Left renal cortex interstitium (tissue), 4 donors: ENCODE measurements around the gene PAPSS1. TPM values are rescaled to one million over a fixed set of nuclear protein-coding genes. Genes with fewer than 3 reads are reported as not detected.
"Not testable (repeated sequence)": the region's sequence is repeated elsewhere in the genome, so short reads cannot be mapped to it uniquely, and the experiment has no call there.

Source experiments
- DNase-seq, 4 donors: peaks; one replicate each; pipeline ENCODE4 v3.0.0-alpha.2; 2013; ENCODE audit warnings: low read depth in 4 of 4, low spot score in 2 of 4, missing footprints in 1 of 4
- polyA plus RNA-seq, 4 donors: library from polyadenylated mRNA; unstranded; fragments of 120-200 nt; gene quantifications; one replicate each; pipeline ENCODE4 v1.2.1, GENCODE V29; 2013; ENCODE audit not compliant: insufficient read length in 4 of 4

Gene PAPSS1
- polyA plus RNA-seq, 4 donors: 69.7 to 95.3 (median 84.5) TPM

DNA sequence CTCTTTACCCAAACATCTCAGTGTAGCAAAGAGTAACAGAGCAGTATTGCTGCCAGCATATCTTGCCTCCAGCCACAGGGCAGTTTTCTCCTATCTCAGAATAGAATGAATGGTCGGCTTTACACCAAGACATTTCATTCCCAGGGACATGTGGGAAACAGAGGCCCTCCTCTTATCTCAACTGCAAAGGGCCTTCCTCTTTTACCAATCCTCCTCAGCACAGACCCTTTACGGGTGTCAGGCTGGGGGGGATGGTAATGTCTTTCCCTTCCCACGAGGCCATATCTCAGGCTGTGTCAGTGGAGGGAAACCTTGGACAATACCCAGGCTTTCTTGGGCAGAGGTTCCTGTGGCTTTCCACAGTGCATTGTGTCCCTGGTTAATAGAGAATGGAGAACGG is 9.0 kb upstream of the PAPSS1 start:
- DNase-seq: not testable (repeated sequence)

DNA sequence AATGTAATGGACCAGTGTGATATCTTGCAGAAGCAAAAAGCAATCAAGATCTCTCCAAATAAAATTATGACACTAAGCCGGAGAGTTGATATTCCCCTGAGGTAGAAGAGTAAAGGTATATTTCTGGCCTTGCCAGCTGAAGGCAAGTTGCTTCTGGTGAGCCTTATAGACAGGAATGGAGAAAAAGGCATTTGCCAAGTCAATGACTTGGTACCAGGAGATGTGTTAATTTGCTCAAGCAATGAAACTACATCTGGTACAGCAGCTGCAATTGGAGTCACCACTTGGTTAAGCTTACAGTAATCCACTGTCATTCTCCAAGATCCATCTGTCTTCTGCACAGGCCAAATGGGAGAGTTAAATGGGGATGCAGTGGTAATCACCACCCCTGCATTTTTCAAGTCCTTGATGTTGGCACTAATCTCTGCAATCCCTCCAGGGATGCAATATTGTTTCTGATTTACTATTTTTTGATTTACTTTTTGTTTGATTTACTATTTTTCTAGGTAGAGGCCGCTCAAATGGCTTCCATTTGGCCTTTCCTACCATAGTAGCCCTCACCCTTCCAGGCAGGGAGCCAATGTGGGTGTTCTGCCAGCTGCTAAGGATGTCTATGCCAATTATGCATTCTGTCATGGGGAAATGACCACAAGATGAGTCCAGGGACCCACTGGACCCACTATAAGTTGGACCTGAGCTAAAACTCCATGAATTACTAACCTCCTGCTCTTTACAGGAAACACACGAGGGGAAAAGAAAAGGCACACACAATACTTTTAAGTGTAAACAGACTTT is 6.3 kb upstream of the PAPSS1 start:
- DNase-seq: not testable (repeated sequence)

DNA sequence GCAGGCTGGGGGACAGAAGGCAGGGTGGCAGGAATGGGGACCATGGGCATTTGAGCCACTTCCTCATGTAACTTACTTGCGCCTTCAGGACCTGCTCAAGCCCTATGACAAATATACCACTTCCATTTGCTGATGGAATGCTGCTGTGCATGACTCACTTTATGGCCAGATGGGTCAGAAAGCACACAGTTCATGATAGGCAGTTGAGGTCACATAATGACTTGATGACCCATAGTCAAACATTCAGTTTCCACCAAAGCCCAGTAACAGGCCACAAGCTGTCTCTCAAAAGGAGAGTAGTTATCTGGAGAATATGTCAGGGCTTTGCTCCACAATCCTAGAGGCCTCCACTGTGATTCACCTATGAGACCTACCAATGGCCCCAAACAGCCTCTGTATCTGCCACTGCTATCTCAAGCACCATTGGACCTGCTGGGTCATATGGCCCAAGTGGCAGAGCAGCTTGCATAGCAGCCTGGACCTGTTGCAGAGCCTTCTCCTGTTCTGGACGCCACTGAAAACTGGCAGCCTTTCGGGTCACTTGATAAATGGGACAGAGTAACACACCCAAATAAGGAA is 5.3 kb upstream of the PAPSS1 start:
- no peak for DNase-seq

DNA sequence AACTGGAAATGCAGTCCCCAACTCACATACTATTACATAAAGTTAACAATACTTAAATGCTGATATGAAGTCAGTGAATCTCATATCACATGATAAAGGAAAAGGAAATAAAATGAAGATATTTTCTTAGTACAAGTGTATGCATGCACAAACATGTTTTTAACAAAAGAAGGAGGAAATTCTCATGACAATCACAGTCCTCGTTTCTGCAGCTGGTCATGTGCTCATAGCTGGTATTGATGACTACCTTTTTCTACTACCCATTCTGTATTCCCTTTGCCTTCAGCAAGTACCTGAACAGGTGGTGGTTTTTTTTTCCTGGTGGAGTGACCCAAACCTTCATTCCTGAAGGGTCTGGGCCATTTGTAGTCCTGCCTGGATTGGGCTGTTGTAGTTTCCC is 3.3 kb upstream of the PAPSS1 start:
- DNase-seq: not testable (repeated sequence)

DNA sequence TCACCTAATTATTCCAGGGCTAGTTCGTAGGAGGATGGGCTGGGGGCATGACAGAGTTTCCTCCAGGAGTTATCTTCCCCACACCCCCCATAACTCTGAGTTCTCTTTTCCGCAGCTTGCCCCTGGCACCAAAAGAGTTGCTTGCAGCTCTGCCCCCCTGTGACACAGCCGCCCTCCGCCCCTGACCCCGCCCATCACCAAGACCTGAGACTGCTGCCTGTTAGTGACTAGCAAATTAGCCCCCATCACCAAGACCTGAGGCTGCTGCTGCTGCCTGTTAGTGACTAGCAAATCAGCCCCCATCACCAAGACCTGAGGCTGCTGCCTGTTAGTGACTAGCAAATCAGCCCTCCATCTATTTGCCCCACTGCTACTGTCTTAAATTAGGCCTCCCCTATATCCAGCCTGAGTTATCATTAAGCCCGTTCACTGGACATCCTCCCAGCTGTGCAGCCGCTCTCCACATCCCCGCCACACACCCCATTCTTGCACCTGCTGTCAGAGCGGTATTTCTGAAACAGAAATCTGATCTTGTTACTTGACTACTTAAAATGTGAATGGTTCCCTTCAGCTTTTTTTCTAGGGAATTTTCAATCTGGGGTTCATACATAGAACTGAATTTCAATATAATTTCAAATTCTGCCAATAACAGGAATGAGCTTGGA is 1.5 kb upstream of the PAPSS1 start:
- DNase-seq: no peak

DNA sequence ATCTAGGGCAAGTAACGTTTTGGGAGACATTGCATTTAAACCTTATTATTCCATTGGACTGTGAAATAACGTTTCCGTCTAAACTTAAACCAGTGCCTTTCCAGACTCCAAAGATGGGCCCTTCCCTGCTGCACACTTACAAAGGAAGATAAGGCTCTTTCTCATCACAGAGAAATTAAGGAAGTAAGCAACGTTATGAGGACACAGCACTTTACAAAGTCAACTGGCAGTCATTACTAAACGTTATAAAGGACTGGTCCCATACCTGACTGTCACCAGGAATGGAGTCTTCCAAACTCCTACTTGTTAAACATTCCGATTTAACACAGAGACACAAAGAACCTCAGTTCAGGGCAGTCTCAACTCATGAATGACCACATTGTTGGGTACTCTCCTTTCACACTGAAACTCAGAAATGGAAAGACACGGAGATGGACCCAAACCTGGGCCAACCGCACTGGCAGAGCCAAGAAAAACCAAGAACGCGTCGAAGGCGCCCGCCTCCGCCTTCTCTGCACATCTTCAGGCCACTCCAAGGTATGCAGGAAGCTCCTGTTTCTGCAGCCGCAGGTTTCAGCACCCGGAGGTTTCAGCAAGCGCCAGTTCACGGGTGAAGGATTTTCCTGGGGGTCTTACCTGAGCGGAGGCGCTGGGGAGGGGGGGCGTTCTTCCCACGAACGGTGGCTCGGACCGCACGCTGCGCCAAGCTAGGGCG is 670 bp downstream of the PAPSS1 start:
- DNase-seq: peak in 2 of 4 donors; percentile 38 to 64

DNA sequence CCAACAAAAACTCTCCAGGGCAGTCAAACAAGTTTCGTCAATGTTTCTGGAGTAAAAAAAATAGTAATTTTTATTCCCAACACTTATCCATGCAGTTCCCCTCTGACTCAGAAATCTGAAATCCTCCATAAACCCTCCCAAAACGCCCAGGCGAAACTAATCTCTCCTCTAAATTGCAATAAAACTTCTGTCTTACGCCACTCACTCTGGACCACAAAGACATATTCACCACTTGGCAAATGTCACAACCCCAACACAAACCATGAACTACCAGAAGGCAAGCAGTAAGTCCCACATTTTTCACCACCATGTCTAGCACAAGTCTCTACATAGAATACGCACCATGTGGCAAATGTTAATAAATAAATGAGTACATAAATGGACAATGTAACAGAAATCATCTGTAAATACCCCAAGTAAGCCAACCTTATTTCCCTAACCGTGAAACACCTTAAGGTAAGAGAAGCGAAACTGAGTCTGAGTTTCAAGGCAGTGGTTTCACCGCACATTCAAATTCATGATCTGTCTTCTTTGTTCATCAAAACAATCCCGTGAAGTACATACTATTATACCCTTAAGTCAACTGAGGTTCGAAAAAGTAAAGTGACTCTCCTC is 1.6 kb downstream of the PAPSS1 start:
- no peak for DNase-seq

DNA sequence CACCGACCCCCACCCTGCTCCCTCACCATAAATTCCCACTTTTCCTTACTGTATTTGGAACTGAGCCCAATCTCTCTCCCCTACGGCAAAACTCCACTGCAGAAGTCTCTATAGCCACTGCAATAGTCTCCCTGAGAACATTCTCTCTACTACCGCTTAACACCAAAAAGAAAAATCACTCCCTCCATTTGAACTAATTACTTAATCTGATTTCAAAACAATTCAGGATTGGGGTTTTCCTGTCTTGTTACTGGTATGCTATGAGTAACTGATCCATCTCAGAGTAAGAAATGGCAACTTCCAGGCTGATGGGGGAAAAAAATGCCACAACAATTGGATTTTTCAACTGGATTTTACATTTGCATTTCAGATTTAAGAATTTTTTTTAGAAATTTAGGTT is 5.8 kb downstream of the PAPSS1 start:
- DNase-seq: no peak

DNA sequence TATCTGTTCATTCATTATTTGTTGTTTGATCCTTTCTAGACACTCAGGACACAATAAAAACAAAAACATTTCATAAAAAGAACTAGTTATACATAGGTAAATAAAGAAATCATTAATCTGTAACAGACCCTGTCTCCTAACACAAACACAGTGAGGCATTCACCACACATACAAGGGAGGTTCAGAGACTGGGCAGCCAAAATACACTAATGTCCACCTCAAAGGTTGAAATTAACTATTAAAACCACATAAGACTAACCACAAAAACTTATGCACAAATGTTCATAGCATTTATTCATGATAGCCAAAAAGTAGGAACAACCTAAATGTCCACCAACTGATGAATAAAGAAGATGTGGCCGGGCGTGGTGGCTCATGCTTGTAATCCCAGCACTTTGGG is 7.8 kb downstream of the PAPSS1 start:
- no peak for DNase-seq

DNA sequence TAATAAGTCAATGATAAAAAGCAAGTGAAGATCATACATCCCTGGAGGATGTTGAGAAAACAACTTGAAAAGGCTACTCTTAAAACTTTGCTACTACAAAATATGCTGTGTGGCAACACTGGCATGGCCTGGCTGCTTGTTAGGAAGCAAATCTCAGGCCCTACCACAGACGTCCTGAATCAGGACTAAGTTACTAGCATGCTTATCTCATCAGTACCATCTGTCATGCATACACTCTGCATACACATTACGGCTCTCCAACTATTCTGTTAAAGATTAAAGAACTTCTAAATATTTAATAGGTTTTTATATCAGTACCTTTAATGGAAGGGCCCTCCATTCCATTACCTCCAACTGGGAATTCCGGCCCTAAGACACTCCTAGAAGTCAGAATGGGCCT is 8.2 kb downstream of the PAPSS1 start:
- no peak for DNase-seq

DNA sequence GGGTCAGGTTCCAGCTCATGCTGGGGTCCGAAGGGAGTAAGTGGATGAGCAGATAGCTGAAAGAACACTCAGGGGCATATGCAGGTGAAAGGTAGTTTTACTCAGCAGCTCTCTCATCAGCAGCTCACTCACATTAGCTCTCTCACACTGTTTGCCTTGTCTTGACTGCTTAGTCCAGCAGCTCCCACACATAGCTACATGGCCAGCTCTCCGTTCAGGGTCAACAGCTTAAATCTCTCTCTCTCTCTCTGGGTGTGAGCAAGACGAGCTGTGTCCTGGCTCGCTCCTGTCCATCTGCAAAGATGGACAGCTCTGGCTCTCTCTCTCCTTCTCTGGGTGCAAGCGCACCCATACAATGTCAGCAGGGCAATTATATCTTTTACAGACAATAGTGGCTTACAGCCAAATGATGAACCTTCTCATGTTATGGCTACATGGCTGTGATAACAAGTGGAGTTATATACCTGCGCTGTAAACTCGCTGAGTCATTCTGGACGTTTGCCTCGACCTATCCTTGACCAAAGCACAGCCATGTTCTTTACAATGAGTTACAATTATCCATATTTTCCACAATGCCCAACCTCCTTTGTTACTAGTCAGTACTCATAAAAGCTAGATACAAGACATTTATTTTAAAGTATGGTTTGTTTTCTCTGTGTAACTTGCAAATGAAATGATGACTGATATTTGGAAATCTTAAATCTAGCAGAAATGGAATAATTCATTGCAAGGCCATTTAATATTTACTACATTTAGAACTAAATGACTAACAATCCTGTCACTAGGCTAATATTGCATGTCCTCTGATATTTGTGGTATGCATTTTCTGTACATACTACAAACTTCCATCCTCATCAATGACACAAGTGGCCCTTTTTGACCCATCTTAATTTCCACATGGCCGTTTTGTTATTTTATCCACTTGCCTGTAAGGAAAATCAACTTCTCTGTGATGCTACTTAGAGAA is 9.3 kb downstream of the PAPSS1 start:
- no peak for DNase-seq

DNA sequence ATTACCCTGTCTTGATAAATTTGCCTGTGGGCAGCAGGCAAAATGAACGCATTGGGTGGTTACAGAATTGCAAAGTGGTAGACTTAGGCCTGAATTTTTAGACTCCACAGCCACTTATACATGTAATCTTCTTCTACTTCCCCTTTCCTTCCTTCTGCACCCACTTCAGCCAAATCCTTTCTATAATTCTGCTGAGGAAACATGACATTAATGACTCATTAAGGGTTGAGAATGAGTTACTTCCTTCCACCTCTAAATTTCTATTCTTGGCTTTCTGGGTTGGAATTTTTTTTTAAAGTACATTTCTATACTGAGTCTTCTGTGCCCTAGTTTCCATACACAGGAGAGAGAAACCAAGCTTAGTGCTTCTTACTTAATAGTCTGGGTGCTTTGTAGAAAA is 10.1 kb downstream of the PAPSS1 start:
- no peak for DNase-seq

DNA sequence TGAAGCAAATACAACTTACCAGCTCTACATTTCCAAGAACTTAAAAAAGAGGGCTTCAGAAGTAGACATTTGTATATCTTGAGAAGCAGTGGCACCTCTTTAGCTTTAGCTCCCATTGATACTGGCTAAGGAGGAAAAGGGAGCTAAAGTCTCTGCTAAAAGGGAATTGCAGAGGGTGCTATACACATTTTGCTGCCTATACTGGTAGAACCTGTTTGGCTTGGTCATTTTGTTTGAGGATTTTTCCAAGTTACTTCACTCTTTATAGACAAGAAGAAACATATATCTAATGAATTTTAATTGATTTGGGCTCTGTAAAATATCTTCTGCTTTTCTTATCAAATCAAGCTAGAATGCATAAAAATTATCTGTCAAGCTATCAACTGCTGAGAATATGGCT is 11.8 kb downstream of the PAPSS1 start:
- no peak for DNase-seq

DNA sequence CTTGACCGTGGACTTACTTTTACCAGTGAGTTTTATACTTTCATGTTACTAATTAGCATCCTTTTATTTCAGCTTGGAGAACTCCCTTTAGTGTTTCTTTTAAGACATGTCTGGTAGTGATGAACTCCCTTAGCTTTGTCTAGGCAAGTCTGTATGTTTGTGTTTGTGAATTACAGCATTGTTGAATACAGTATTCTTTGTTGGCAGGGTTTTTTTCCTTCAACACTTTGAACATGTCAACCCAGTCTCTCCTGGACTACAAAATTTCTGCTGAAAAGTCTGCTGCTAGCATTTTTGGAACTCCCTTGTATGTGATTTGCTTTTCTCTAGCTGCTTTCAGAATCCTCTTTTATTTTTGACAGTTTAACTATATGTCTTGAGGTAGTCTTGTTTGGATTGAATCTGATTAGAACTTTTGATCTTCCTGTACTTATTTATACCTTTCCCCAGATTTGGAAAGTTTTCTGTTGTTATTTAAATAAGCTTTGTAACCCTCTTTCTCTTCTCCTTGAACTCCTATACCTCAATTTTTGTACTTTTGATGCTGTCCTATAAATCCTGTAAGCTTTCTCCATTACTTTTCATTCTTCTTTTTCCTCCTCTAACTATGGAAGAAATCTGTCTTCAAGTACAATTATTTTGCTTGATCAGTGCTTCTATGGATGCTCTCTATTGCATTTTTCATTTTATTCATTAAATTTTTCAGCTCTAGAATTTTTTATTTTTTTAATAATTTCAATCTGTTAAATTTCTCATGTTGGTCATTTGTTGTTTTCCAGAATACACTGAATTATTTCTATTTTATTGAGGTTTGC is 14.1 kb downstream of the PAPSS1 start:
- DNase-seq: no peak

DNA sequence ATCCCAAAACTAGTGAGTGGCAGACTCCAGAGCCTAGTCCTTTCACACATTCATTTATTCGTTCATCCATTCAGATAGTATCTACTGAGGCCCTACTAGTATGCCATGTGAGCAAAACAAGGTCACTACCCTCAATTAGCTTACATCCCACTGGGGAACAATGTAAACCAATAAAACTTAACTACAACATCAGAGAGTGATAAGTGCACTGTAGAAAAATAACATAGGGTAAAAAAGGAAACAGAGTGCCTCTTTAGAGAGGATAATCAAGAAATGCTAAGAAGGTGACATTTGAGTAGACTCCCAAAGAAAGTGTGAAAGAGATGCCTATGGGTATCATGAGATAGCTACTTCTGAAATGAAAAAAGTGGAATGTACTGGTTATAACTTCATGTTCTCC is 18.5 kb downstream of the PAPSS1 start:
- DNase-seq: no peak

DNA sequence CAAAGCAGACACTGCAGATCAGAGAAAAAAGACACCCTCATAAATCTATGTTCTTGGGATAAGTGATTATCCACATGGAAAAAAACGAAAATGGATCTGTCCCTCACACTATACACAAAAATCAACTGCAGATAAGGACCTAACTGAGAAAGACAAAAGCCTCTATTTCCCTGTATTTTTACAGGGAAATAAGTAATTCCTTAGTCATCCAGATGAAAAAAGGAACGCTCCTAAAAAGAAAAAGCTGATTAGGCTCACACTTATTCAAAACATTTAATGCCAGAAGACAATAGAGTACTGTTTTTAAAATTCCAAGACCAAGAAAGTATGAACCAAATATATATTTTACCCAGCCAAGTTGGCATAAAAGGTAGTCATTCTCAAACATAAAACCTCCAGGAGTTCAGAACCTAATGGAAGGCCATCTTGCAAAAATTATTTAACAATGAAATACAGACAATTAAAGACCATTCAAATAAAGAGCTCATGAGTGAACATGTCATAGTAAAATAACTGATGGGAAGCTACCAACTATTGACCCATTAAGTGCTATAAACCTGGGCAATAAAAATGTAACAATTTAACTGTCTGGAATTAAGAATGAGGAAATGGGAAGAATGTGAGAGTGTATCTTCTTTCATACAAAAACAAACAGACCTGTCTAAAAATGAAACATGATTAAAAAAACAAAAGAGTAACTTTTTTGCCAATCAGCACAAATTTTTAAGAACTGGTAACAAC is 20.4 kb downstream of the PAPSS1 start:
- no peak for DNase-seq

DNA sequence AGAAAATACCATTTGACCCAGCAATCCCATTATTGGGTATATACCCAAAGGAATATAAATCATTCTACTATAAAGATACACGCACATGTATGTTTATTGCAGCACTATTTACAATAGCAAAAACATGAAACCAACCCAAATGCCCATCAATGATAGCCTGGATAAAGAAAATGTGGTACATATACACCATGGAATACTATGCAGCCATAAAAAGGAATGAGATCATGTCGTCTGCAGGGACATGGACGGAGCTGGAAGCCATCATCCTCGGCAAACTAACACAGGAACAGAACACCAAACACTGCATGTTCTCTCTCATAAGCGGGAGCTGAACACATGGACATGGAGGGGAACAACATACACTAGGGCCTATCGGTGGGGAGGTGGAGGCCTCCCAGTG is 23.8 kb downstream of the PAPSS1 start:
- not testable (repeated sequence) for DNase-seq

DNA sequence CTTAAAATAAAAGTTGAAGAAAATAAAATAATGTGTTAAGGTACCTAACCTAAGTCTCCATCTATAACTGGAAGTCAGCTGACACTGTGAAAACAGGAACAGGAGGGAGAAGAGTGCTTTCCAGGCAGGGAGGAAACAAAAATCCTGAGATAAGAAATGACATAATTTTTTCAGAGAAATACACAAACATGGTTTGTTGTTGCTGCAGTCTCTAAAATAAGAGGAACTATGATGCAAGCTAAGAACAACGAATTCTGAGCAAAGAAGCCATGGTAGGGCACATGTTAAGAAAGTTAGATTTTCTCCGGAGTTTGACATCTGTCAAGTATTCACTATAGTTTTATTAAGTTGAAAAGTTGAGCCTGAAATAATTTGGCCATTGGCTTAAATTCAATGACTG is 26.9 kb downstream of the PAPSS1 start:
- DNase-seq: no peak
